Natural killer cell (primary cell): Measurements from ENCODE around the gene GRIFIN. TPM values are rescaled to one million over a fixed set of nuclear protein-coding genes. Genes with fewer than 3 reads are reported as not detected.

Source experiments
- ATAC-seq, 3 donors: fragments of 150-1000 bp in 2 of 3; fragments of 200-7000 bp in 1 of 3; cut with Tn5 transposase; 1 replicate in 1 of 3; 2 replicates in 2 of 3; pipeline ENCODE4 v1.10.0; 2021; ENCODE audit warnings: mild to moderate bottlenecking in 2 of 3, moderate library complexity in 2 of 3
- DNase-seq, 2 donors: peaks; one replicate each; pipeline versions ENCODE4 v3.0.0 to v3.0.0-alpha.2; 2013 to 2021; ENCODE audit warnings: mixed read lengths in 1 of 2
- H3K27ac ChIP-seq: one replicate; pipeline ENCODE4 v1.5.1; 2013; ENCODE audit warnings: mild to moderate bottlenecking, low read length
- H3K27me3 ChIP-seq: one replicate; pipeline ENCODE4 v1.6.1; 2013; ENCODE audit warnings: low read length; ENCODE audit not compliant: control insufficient read depth, insufficient read depth
- H3K36me3 ChIP-seq: one replicate; pipeline ENCODE4 v1.6.1; 2013; ENCODE audit warnings: low read length; ENCODE audit not compliant: control insufficient read depth, insufficient read depth
- H3K4me1 ChIP-seq: one replicate; pipeline ENCODE4 v1.6.1; 2013; ENCODE audit warnings: low read length; ENCODE audit not compliant: control insufficient read depth, insufficient read depth
- H3K4me3 ChIP-seq: one replicate; pipeline ENCODE4 v1.5.1; 2013; ENCODE audit warnings: low read length
- H3K9me3 ChIP-seq: one replicate; pipeline ENCODE4 v1.6.1; 2013; ENCODE audit warnings: low read length; ENCODE audit not compliant: control insufficient read depth, insufficient read depth
- H3K27ac Mint-ChIP-seq, 2 donors: one replicate each; pipeline ENCODE4 v1.8.0; 2022; ENCODE audit warnings: mild to moderate bottlenecking in 2 of 2, mixed read lengths in 2 of 2, moderate library complexity in 1 of 2
- H3K27me3 Mint-ChIP-seq, 2 donors: one replicate each; pipeline ENCODE4 v1.8.0; 2022; ENCODE audit warnings: low read depth in 2 of 2, mixed read lengths in 2 of 2
- H3K36me3 Mint-ChIP-seq: one replicate; pipeline ENCODE4 v1.8.0; 2022; ENCODE audit warnings: mixed read lengths
- H3K4me1 Mint-ChIP-seq, 2 donors: one replicate each; pipeline ENCODE4 v1.8.0; 2022; ENCODE audit warnings: mixed read lengths in 2 of 2
- H3K4me3 Mint-ChIP-seq: one replicate; pipeline ENCODE4 v1.8.0; 2022; ENCODE audit warnings: mild to moderate bottlenecking, moderate library complexity, mixed read lengths
- H3K9me3 Mint-ChIP-seq, 2 donors: one replicate each; pipeline ENCODE4 v1.8.0; 2022; ENCODE audit warnings: mixed read lengths in 2 of 2
- WGBS: methylation state at CpG from one replicate; pipeline ENCODE4 v1.1.7; 2013; ENCODE audit warnings: missing lambda C conversion rate; ENCODE audit not compliant: insufficient coverage; 5-methylcytosine and 5-hydroxymethylcytosine counted together
- intact Hi-C: fragments of 100-400 bp; cut with micrococcal nuclease; formaldehyde crosslinking; loops from one replicate; pipeline ENCODE4 v1.14.2; 2022
- total RNA-seq, 4 donors: library from RNA; stranded (reverse); fragments of 120-200 nt in 1 of 4; gene quantifications; one replicate each; pipeline versions ENCODE4 v1.2.3 to v1.2.4, GENCODE V29; 2013 to 2022
- TF ChIP-seq, protein P1 (sequence below): fragments of 200-600 bp; IDR thresholded peaks from one replicate; pipeline ENCODE4 v1.8.0; 2022; ENCODE audit warnings: antibody characterized with exemption

GRIFIN gene
- total RNA-seq, 3 donors from 2014 or later (not counting 1 experiment from before 2014, with no cell fraction given): not detected

DNA sequence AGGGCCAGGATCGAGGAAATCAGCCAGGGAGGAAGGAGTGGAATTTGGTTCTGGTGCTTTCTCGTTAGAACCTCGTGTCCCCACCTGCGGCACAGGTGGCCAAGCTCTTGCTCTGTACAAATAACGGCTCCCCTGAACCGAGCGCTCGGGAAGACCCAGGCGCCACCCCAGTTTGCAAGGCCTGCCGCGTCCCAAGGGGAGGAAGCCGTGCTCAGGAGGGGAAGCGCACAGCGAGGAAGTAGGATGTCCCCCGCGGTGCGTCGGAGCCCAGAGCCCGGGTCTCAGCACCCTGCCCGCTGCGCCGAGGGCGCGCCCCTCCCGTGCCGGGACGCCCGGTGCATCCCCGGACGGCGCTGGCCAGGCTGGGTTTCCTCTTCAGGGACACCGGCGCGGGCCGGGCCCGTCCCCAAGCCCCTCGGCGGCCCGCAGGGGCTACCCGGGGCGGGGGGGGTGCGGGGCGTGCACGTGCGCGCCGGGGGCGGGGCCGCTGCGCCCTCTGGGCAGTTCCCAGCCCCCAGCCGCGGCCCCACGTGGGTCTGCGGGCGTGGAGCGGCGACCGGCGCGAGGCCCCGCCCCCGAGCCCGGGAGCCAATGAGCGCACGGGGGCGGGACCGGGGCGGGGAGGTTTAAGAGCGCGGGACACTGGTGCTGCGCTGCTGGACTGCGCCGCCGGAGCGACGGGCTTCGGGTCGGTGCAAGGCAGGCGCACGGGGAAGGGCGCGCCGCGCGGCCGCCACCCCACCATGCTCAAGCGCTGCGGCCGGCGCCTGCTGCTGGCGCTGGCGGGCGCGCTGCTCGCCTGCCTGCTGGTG, 43.1 kb upstream of the GRIFIN start, which contains the start of gene LFNG:
Gene LFNG, plus strand, starts transcription at position 656 of the 812 bp plus-strand sequence. Its CDS starts 88 bp downstream, at position 744.
- Histone ChIP-seq H3K27ac (peak within 1 kb of the TSS; percentile 13), H3K4me3 (peak within 1 kb of the TSS; percentile 71), H3K36me3 (peaks cover 4% of the 10 kb centered on the region), H3K27me3 (no peaks in the 10 kb centered on the region), H3K4me1 (peaks cover 45% of the 10 kb centered on the region), H3K9me3 (no peaks in the 10 kb centered on the region)
- DNase-seq (peak; percentile 90 to 93), ATAC-seq (peak; percentile 65 to 87 (median 78))
- Mint-ChIP-seq H3K27me3 (no peaks in the 10 kb centered on the region), H3K36me3 (no peaks in the 10 kb centered on the region), H3K4me1 (peaks cover 20 to 37% of the 10 kb centered on the region in 2 donors), H3K9me3 (no peaks in the 10 kb centered on the region), H3K27ac (peak within 1 kb of the TSS; percentile 94 to 97), H3K4me3 (peak within 1 kb of the TSS; percentile 93)
- TF ChIP-seq, protein P1, sequence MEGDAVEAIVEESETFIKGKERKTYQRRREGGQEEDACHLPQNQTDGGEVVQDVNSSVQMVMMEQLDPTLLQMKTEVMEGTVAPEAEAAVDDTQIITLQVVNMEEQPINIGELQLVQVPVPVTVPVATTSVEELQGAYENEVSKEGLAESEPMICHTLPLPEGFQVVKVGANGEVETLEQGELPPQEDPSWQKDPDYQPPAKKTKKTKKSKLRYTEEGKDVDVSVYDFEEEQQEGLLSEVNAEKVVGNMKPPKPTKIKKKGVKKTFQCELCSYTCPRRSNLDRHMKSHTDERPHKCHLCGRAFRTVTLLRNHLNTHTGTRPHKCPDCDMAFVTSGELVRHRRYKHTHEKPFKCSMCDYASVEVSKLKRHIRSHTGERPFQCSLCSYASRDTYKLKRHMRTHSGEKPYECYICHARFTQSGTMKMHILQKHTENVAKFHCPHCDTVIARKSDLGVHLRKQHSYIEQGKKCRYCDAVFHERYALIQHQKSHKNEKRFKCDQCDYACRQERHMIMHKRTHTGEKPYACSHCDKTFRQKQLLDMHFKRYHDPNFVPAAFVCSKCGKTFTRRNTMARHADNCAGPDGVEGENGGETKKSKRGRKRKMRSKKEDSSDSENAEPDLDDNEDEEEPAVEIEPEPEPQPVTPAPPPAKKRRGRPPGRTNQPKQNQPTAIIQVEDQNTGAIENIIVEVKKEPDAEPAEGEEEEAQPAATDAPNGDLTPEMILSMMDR: no peak
- WGBS: under 1% methylated on average over 95 of the region's 95 CpGs
- intact Hi-C loops: no loop called here

DNA sequence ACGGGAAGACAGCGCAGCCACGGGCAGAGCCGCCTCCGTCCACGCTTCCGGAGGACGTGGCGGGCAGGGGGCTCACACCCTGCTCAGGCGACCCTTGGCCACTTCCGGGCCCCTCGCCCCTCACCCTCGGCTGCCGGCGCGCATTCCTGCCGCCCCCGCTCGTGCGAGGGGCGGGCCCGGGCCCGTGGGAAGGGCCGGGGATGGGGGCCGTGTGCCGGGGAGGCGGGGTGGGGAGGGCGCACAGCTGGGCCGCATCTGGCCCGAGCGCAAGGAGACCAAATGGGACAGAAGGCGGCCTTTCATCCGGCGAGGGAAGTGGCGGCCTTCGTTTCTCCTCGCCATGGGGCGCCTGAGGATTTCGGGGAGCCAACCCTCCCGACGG, 42.5 kb upstream of the GRIFIN start:
- no peaks in the 10 kb centered on the region for H3K27me3 ChIP-seq
- ATAC-seq (no peak), DNase-seq (no peak)
- peak overlapping the region; percentile 13 for H3K27ac ChIP-seq
- Mint-ChIP-seq H3K27ac (peak overlapping the region; percentile 73 to 75), H3K36me3 (no peaks in the 10 kb centered on the region), H3K4me3 (peak overlapping the region; percentile 81), H3K4me1 (peaks cover 20 to 37% of the 10 kb centered on the region in 2 donors), H3K27me3 (no peaks in the 10 kb centered on the region), H3K9me3 (no peaks in the 10 kb centered on the region)
- H3K9me3 ChIP-seq: no peaks in the 10 kb centered on the region
- 4% methylated on average over 41 of the region's 41 CpGs for WGBS
- peaks cover 4% of the 10 kb centered on the region for H3K36me3 ChIP-seq
- peak overlapping the region; percentile 39 for H3K4me3 ChIP-seq
- TF ChIP-seq, protein P1: no peak
- peaks cover 43% of the 10 kb centered on the region for H3K4me1 ChIP-seq
- intact Hi-C loops: no loop called here

GRCh38 chr7:2517678-2518507, 41.7 kb upstream of the GRIFIN start:
- Mint-ChIP-seq H3K4me1 (peaks cover 19 to 41% of the 10 kb centered on the region in 2 donors), H3K9me3 (no peaks in the 10 kb centered on the region), H3K27me3 (no peaks in the 10 kb centered on the region), H3K4me3 (peak overlapping the region; percentile 75), H3K27ac (peak overlapping the region; percentile 73 to 75), H3K36me3 (no peaks in the 10 kb centered on the region)
- peaks cover 43% of the 10 kb centered on the region for H3K4me1 ChIP-seq
- H3K27me3 ChIP-seq: no peaks in the 10 kb centered on the region
- H3K9me3 ChIP-seq: no peaks in the 10 kb centered on the region
- WGBS: 87% methylated on average over 18 of the region's 18 CpGs
- no peak overlapping the region for H3K27ac ChIP-seq
- H3K36me3 ChIP-seq: peaks cover 2% of the 10 kb centered on the region
- intact Hi-C loops: no loop called here
- DNase-seq (peak in 1 of 2 donors; percentile 45), ATAC-seq (no peak)
- H3K4me3 ChIP-seq: no peak overlapping the region
- TF ChIP-seq, protein P1: no peak
